ENCODE measurements around the gene ACTA1. TPM values are rescaled to one million over a fixed set of nuclear protein-coding genes. Genes with fewer than 3 reads are reported as not detected.

Gene ACTA1
- total and polyA plus RNA-seq, 2 experiments from 2014 or later = 8.8 to 13.0 TPM

GRCh38 chr1:229461032-229461668 is 27.3 kb upstream of the ACTA1 start:
- H4K20me1 ChIP-seq (replicated peaks; ENCODE audit: insufficient read depth) = no peaks in the 10 kb centered on the region
- TF ChIP-seq ZNF331 (CRISPR knock-in tag; IDR thresholded peaks at IDR 0.05; ENCODE audit: low read depth) = no peak
- no peak for TF ChIP-seq STAT1 (IDR thresholded peaks at IDR 0.05; ENCODE audit: unreplicated experiment)
- no peak for TF ChIP-seq ETS1 (IDR thresholded peaks at IDR 0.05)
- no peak for TF ChIP-seq CREB1 (CRISPR knock-in tag; IDR thresholded peaks at IDR 0.05; ENCODE audit: low read depth)
- no peak for TF ChIP-seq EZH2 (IDR thresholded peaks at IDR 0.05; ENCODE audit: low read depth, unreplicated experiment)
- TF ChIP-seq JUNB (IDR thresholded peaks at IDR 0.05; ENCODE audit: unreplicated experiment) = no peak
- TF ChIP-seq ZNF114 (CRISPR knock-in tag; IDR thresholded peaks at IDR 0.05) = no peak
- no peak for TF ChIP-seq EZH2phosphoT487 (IDR thresholded peaks at IDR 0.05; ENCODE audit: unreplicated experiment)
- no peak for TF ChIP-seq CTCF (conservative IDR thresholded peaks at IDR 0.05; ENCODE audit: low read depth in 2 of 2)
- no peak for TF ChIP-seq ZNF462 (CRISPR knock-in tag; IDR thresholded peaks at IDR 0.05)
- no peak for TF ChIP-seq REST (IDR thresholded peaks at IDR 0.05; ENCODE audit: unreplicated experiment)
- no peak for TF ChIP-seq NANOG (IDR thresholded peaks at IDR 0.05; ENCODE audit: borderline replicate concordance)
- TF ChIP-seq POLR2AphosphoS5 (IDR thresholded peaks at IDR 0.05; ENCODE audit: low read depth) = no peak
- ATAC-seq = no peak
- H3K27ac Mint-ChIP-seq = no peak overlapping the region
- no peak overlapping the region for H3K27ac ChIP-seq (ENCODE audit: low read depth)
- H3K79me2 ChIP-seq (replicated peaks; ENCODE audit: insufficient read depth) = no peaks in the 10 kb centered on the region
- no peak overlapping the region for H3K4me3 Mint-ChIP-seq
- no peaks in the 10 kb centered on the region for H3K9me3 Mint-ChIP-seq
- peaks cover 76% of the 10 kb centered on the region for H3K36me3 Mint-ChIP-seq (ENCODE audit: low read depth)
- H3F3A ChIP-seq (replicated peaks; ENCODE audit: low read depth) = no peaks in the 10 kb centered on the region
- no peaks in the 10 kb centered on the region for H3K4me1 Mint-ChIP-seq
- no peak overlapping the region for H3K4me3 ChIP-seq
- peaks cover 36% of the 10 kb centered on the region for H3K36me3 ChIP-seq (ENCODE audit: insufficient read depth)
- H2AFZ ChIP-seq = no peak overlapping the region
- H3K9me2 ChIP-seq (ENCODE audit: insufficient read depth) = no peaks in the 10 kb centered on the region
- no peak for DNase-seq (ENCODE audit: low spot score)
- no peak overlapping the region for H3K4me2 ChIP-seq
- no peaks in the 10 kb centered on the region for H3K27me3 ChIP-seq (ENCODE audit: insufficient read depth)
- H3K27me3 Mint-ChIP-seq (ENCODE audit: insufficient read depth, low read depth, poor library complexity) = peaks cover 2% of the 10 kb centered on the region
- no peaks in the 10 kb centered on the region for H3K4me1 ChIP-seq (ENCODE audit: insufficient read depth)
